ENCODE measurements around the gene KRT26. TPM values are rescaled to one million over a fixed set of nuclear protein-coding genes. Genes with fewer than 3 reads are reported as not detected.

KRT26 gene
- total and polyA plus RNA-seq, 5 experiments from 2014 or later, result not detected

GRCh38 chr17:40718930-40719329, 53.1 kb downstream of the KRT26 start:
- ATAC-seq (no peak), DNase-seq (no peak)
- Mint-ChIP-seq H3K27me3 (peaks cover 1 to 23% (median 11%) of the 10 kb centered on the region in 5 donors), H3K4me1 (peaks cover 0 to 2% (median 0%) of the 10 kb centered on the region in 4 donors), H3K36me3 (no peaks in the 10 kb centered on the region), H3K4me3 (no peak overlapping the region), H3K27ac (peak overlapping the region in 1 of 10 donors; percentile 32), H3K9me3 (no peaks in the 10 kb centered on the region)
- POLR2A ChIA-PET, result interaction anchor here (0.6 kb wide), 1 partner anchor 56 kb away, joined by 3 read pairs; no protein-coding TSS in a partner anchor

- peaks cover 0 to 18% (median 5%) of the 10 kb centered on the region in 5 donors for H3K27me3 Mint-ChIP-seq
- no peaks in the 10 kb centered on the region for H3K9me3 Mint-ChIP-seq
- no peak overlapping the region for H3K27ac Mint-ChIP-seq
- DNase-seq (no peak), ATAC-seq (no peak)
- H3K4me1 Mint-ChIP-seq, result peaks cover 0 to 2% (median 0%) of the 10 kb centered on the region in 4 donors
- no peak overlapping the region for H3K4me3 Mint-ChIP-seq
- no peaks in the 10 kb centered on the region for H3K36me3 Mint-ChIP-seq
- POLR2A ChIA-PET, result no interaction called here
Observed at GRCh38 chr17:40717776-40718175, 54.2 kb downstream of the KRT26 start.

Other genes starting within 250 kb of the KRT26 start
- gene CCR7, start 206.7 kb downstream of the KRT26 start, total RNA-seq, result 100 to 1,000 TPM; 571 to 574 TPM
- gene CCR7, start 206.7 kb downstream of the KRT26 start, polyA plus RNA-seq, result 1,000 to 10,000 TPM in 2 of 3 donors, 100 to 1,000 TPM in 1; 897 to 2,008 (median 1,531) TPM
- 100 to 1,000 TPM in 1 of 2 experiments, 10 to 100 TPM in 1; 97.5 to 108 TPM for gene SMARCE1, start 124.4 kb downstream of the KRT26 start, total RNA-seq
- 100 to 1,000 TPM; 195 to 229 (median 220) TPM for gene SMARCE1, start 124.4 kb downstream of the KRT26 start, polyA plus RNA-seq
- gene KRT222, start 107.0 kb downstream of the KRT26 start, total RNA-seq, result not detected
- gene KRT222, start 107.0 kb downstream of the KRT26 start, polyA plus RNA-seq, result under 1 TPM in 1 of 3 donors, not detected in 2; 0.09 TPM
- not detected for gene KRT24, start 68.4 kb downstream of the KRT26 start, total RNA-seq
- gene KRT24, start 68.4 kb downstream of the KRT26 start, polyA plus RNA-seq, result not detected
- not detected for gene KRT25, start 16.9 kb downstream of the KRT26 start, total RNA-seq
- not detected for gene KRT25, start 16.9 kb downstream of the KRT26 start, polyA plus RNA-seq
- not detected for gene KRT27, start 10.3 kb upstream of the KRT26 start, total RNA-seq
- gene KRT27, start 10.3 kb upstream of the KRT26 start, polyA plus RNA-seq, result not detected
- gene KRT28, start 27.8 kb upstream of the KRT26 start, total RNA-seq, result not detected
- not detected for gene KRT28, start 27.8 kb upstream of the KRT26 start, polyA plus RNA-seq
- 10 to 100 TPM; 47.8 to 53.7 TPM for gene KRT10, start 50.4 kb upstream of the KRT26 start, total RNA-seq
- gene KRT10, start 50.4 kb upstream of the KRT26 start, polyA plus RNA-seq, result 100 to 1,000 TPM; 185 to 239 (median 204) TPM
- not detected for gene KRT12, start 95.0 kb upstream of the KRT26 start, total RNA-seq
- gene KRT12, start 95.0 kb upstream of the KRT26 start, polyA plus RNA-seq, result not detected
- not detected for gene KRT20, start 113.0 kb upstream of the KRT26 start, total RNA-seq
- gene KRT20, start 113.0 kb upstream of the KRT26 start, polyA plus RNA-seq, result not detected
- not detected for gene KRT23, start 165.4 kb upstream of the KRT26 start, total RNA-seq
- not detected for gene KRT23, start 165.4 kb upstream of the KRT26 start, polyA plus RNA-seq
- not detected for gene KRT39, start 194.7 kb upstream of the KRT26 start, total RNA-seq
- gene KRT39, start 194.7 kb upstream of the KRT26 start, polyA plus RNA-seq, result not detected
- not detected for gene KRT40, start 212.1 kb upstream of the KRT26 start, total RNA-seq
- gene KRT40, start 212.1 kb upstream of the KRT26 start, polyA plus RNA-seq, result not detected
- gene KRTAP3-3, start 222.0 kb upstream of the KRT26 start, total RNA-seq, result not detected
- gene KRTAP3-3, start 222.0 kb upstream of the KRT26 start, polyA plus RNA-seq, result not detected
- gene KRTAP3-2, start 227.7 kb upstream of the KRT26 start, total RNA-seq, result not detected
- gene KRTAP3-2, start 227.7 kb upstream of the KRT26 start, polyA plus RNA-seq, result not detected
- not detected for gene KRTAP3-1, start 236.9 kb upstream of the KRT26 start, total RNA-seq
- gene KRTAP3-1, start 236.9 kb upstream of the KRT26 start, polyA plus RNA-seq, result not detected

All from naive thymus-derived CD8-positive, alpha-beta T cell (primary cell).